NCI-H1694 treated with DMSO at 0.1 percent for 48 hours (cell line): ENCODE data around the gene KLHDC8B.
"Not testable (repeated sequence)": the region's sequence is repeated elsewhere in the genome, so short reads cannot be mapped to it uniquely, and the experiment has no call there.

Experiments
- DNase-seq: peaks from one replicate; lab custom pipeline; 2025; lab: John Stamatoyannopoulos, UW

The KLHDC8B gene

GRCh38 chr3:49183873-49184272, 12.5 kb downstream of the KLHDC8B start:
- DNase-seq: no peak

GRCh38 chr3:49191741-49192140, 20.3 kb downstream of the KLHDC8B start:
- no peak for DNase-seq

- DNase-seq: no peak
Measured at GRCh38 chr3:49198161-49198560, 26.8 kb downstream of the KLHDC8B start.

- no peak for DNase-seq
Measured at GRCh38 chr3:49198611-49199230, 27.3 kb downstream of the KLHDC8B start.

GRCh38 chr3:49199239-49199899, 28.0 kb downstream of the KLHDC8B start:
- no peak for DNase-seq

GRCh38 chr3:49199900-49200281, 28.5 kb downstream of the KLHDC8B start:
- DNase-seq: no peak

- DNase-seq: no peak
Measured at GRCh38 chr3:49213541-49213943, 42.1 kb downstream of the KLHDC8B start.

GRCh38 chr3:49213998-49214397, 42.6 kb downstream of the KLHDC8B start:
- no peak for DNase-seq

GRCh38 chr3:49216687-49217086, 45.3 kb downstream of the KLHDC8B start:
- not testable (repeated sequence) for DNase-seq

- DNase-seq: not testable (repeated sequence)
Measured at GRCh38 chr3:49217108-49217507, 45.7 kb downstream of the KLHDC8B start.

- DNase-seq: no peak
Measured at GRCh38 chr3:49217688-49218470, 46.5 kb downstream of the KLHDC8B start.

GRCh38 chr3:49218471-49218989, 47.1 kb downstream of the KLHDC8B start:
- not testable (repeated sequence) for DNase-seq

GRCh38 chr3:49219132-49219531, 47.7 kb downstream of the KLHDC8B start:
- DNase-seq: no peak

- not testable (repeated sequence) for DNase-seq
Measured at GRCh38 chr3:49220985-49221563, 49.7 kb downstream of the KLHDC8B start.

GRCh38 chr3:49222002-49222401, 50.6 kb downstream of the KLHDC8B start:
- no peak for DNase-seq
